Trophoblast cell (in vitro differentiated cells and primary cell): ENCODE measurements around the gene CFAP46.
A peak's percentile ranks its signal among the peaks of the same experiment; 100 is the strongest.

ENCODE experiments used
- DNase-seq, 2 donors: peaks; one replicate each; pipeline ENCODE4 v3.0.0-alpha.2; 2016
- H2AFZ ChIP-seq: 2 replicates; pipeline ENCODE4 v1.6.1; 2013; ENCODE audit warnings: low read length, moderate library complexity, mild to moderate bottlenecking; ENCODE audit not compliant: insufficient read depth, poor library complexity
- H2AK5ac ChIP-seq: 2 replicates; pipeline ENCODE4 v1.6.1; 2013; ENCODE audit warnings: mild to moderate bottlenecking, low read length
- H2BK120ac ChIP-seq: 2 replicates; pipeline ENCODE4 v1.6.1; 2013; ENCODE audit warnings: low read length, mild to moderate bottlenecking, moderate library complexity; ENCODE audit not compliant: insufficient read depth, poor library complexity
- H2BK12ac ChIP-seq: 2 replicates; pipeline ENCODE4 v1.6.1; 2013; ENCODE audit warnings: mild to moderate bottlenecking, low read length, moderate library complexity
- H2BK5ac ChIP-seq: 2 replicates; pipeline ENCODE4 v1.6.1; 2013; ENCODE audit warnings: low read length, low read depth, moderate library complexity, mild to moderate bottlenecking; ENCODE audit not compliant: poor library complexity
- H3K14ac ChIP-seq: 2 replicates; pipeline ENCODE4 v1.6.1; 2013; ENCODE audit warnings: mild to moderate bottlenecking, low read length
- H3K18ac ChIP-seq: 2 replicates; pipeline ENCODE4 v1.6.1; 2013; ENCODE audit warnings: mild to moderate bottlenecking, low read length
- H3K23ac ChIP-seq: 2 replicates; pipeline ENCODE4 v1.6.1; 2013; ENCODE audit warnings: low read length
- H3K27ac ChIP-seq: 2 replicates; pipeline ENCODE4 v1.5.1; 2013; ENCODE audit warnings: low read depth, mild to moderate bottlenecking, inconsistent platforms, low read length, moderate library complexity
- H3K27me3 ChIP-seq: 2 replicates; pipeline ENCODE4 v1.6.1; 2013; ENCODE audit warnings: inconsistent platforms, mild to moderate bottlenecking, low read length, moderate library complexity; ENCODE audit not compliant: insufficient read depth
- H3K36me3 ChIP-seq, 2 experiments: 1 replicate in 1 of 2; 2 replicates in 1 of 2; pipeline ENCODE4 v1.6.1; 2013; ENCODE audit warnings: low read length in 2 of 2, mild to moderate bottlenecking in 2 of 2, moderate library complexity in 1 of 2; ENCODE audit not compliant: insufficient read depth in 2 of 2, control insufficient read depth in 1 of 2
- H3K4ac ChIP-seq: 2 replicates; pipeline ENCODE4 v1.6.1; 2013; ENCODE audit warnings: low read depth, mild to moderate bottlenecking, low read length, moderate library complexity
- H3K4me1 ChIP-seq, 2 experiments: 1 replicate in 1 of 2; 2 replicates in 1 of 2; pipeline ENCODE4 v1.6.1; 2013; ENCODE audit warnings: low read length in 2 of 2, mild to moderate bottlenecking in 2 of 2, moderate library complexity in 1 of 2; ENCODE audit not compliant: insufficient read depth in 2 of 2, control insufficient read depth in 1 of 2
- H3K4me2 ChIP-seq: 2 replicates; pipeline ENCODE4 v1.6.1; 2013; ENCODE audit warnings: inconsistent platforms, mild to moderate bottlenecking, low read length, moderate library complexity
- H3K4me3 ChIP-seq: 2 replicates; pipeline ENCODE4 v1.5.1; 2013; ENCODE audit warnings: mild to moderate bottlenecking, low read depth, low read length, inconsistent platforms
- H3K79me1 ChIP-seq: one replicate; pipeline ENCODE4 v1.6.1; 2013; ENCODE audit warnings: low read length
- H3K79me2 ChIP-seq: 2 replicates; pipeline ENCODE4 v1.6.1; 2013; ENCODE audit warnings: low read length, mild to moderate bottlenecking; ENCODE audit not compliant: control insufficient read depth, insufficient read depth, poor library complexity
- H3K9ac ChIP-seq: 2 replicates; pipeline ENCODE4 v1.6.1; 2013; ENCODE audit warnings: mild to moderate bottlenecking, low read length
- H3K9me3 ChIP-seq: 2 replicates; pipeline ENCODE4 v1.6.1; 2013; ENCODE audit warnings: low read depth, mild to moderate bottlenecking, control low read depth, inconsistent platforms, low read length; ENCODE audit not compliant: insufficient read depth
- H4K12ac ChIP-seq: 2 replicates; pipeline ENCODE4 v1.6.1; 2013; ENCODE audit warnings: low read depth, mild to moderate bottlenecking, low read length, moderate library complexity
- H4K8ac ChIP-seq: 2 replicates; pipeline ENCODE4 v1.6.1; 2013; ENCODE audit warnings: low read depth, mild to moderate bottlenecking, low read length, moderate library complexity
- H4K91ac ChIP-seq: one replicate; pipeline ENCODE4 v1.6.1; 2013; ENCODE audit warnings: low read depth, mild to moderate bottlenecking, low read length, moderate library complexity
- WGBS: extraction: QIAGEN DNeasy Blood & Tissue Kit; methylation state at CpG from one replicate; pipeline ENCODE4 v1.1.7; 2013; ENCODE audit warnings: missing lambda C conversion rate; ENCODE audit not compliant: insufficient read length, insufficient coverage; ENCODE audit errors: extremely low coverage; 5-methylcytosine and 5-hydroxymethylcytosine counted together

The CFAP46 gene

GRCh38 chr10:132901351-132901750 lies 41.0 kb downstream of the CFAP46 start:
- Histone ChIP-seq H3K79me1 (no peaks in the 10 kb centered on the region), H4K12ac (no peak overlapping the region), H3K23ac (no peak overlapping the region), H3K4me3 (peak overlapping the region; percentile 3), H3K36me3 (no peaks in the 10 kb centered on the region), H2BK12ac (no peak overlapping the region), H3K4me1 (no peaks in the 10 kb centered on the region), H3K79me2 (no peaks in the 10 kb centered on the region), H3K18ac (no peak overlapping the region), H2AFZ (no peak overlapping the region), H2BK120ac (no peak overlapping the region), H2AK5ac (no peak overlapping the region), H3K9ac (no peak overlapping the region), H4K8ac (no peak overlapping the region), H3K9me3 (peaks cover 11% of the 10 kb centered on the region), H4K91ac (no peak overlapping the region), H3K4me2 (no peak overlapping the region), H3K14ac (no peak overlapping the region), H2BK5ac (no peak overlapping the region), H3K4ac (no peak overlapping the region), H3K27ac (no peak overlapping the region), H3K27me3 (no peaks in the 10 kb centered on the region)
- no CpG with 5 or more reads among the region's 7 CpGs for WGBS
- DNase-seq: no peak

GRCh38 chr10:132900211-132900756 lies 42.1 kb downstream of the CFAP46 start:
- no peak overlapping the region for H2BK12ac ChIP-seq
- no peak overlapping the region for H4K8ac ChIP-seq
- H4K91ac ChIP-seq: no peak overlapping the region
- no peaks in the 10 kb centered on the region for H3K27me3 ChIP-seq
- H3K79me2 ChIP-seq: no peaks in the 10 kb centered on the region
- H3K4ac ChIP-seq: no peak overlapping the region
- H3K79me1 ChIP-seq: no peaks in the 10 kb centered on the region
- no peak overlapping the region for H3K9ac ChIP-seq
- H3K36me3 ChIP-seq: no peaks in the 10 kb centered on the region
- no peak overlapping the region for H3K18ac ChIP-seq
- no peak overlapping the region for H4K12ac ChIP-seq
- no peak for DNase-seq
- no peak overlapping the region for H3K27ac ChIP-seq
- no peak overlapping the region for H3K4me3 ChIP-seq
- no peak overlapping the region for H3K14ac ChIP-seq
- no peak overlapping the region for H2AK5ac ChIP-seq
- no peak overlapping the region for H3K4me2 ChIP-seq
- H3K4me1 ChIP-seq: no peaks in the 10 kb centered on the region
- no peak overlapping the region for H2AFZ ChIP-seq
- no peak overlapping the region for H2BK5ac ChIP-seq
- peaks cover 14% of the 10 kb centered on the region for H3K9me3 ChIP-seq
- no peak overlapping the region for H2BK120ac ChIP-seq
- H3K23ac ChIP-seq: no peak overlapping the region
- no CpG with 5 or more reads among the region's 14 CpGs for WGBS

GRCh38 chr10:132899751-132900065 lies 42.7 kb downstream of the CFAP46 start:
- peaks cover 12% of the 10 kb centered on the region for H3K9me3 ChIP-seq
- H3K14ac ChIP-seq: no peak overlapping the region
- no peak overlapping the region for H2BK120ac ChIP-seq
- no peak overlapping the region for H2BK12ac ChIP-seq
- no peak for DNase-seq
- no peak overlapping the region for H4K12ac ChIP-seq
- WGBS: no CpG with 5 or more reads among the region's 7 CpGs
- H3K9ac ChIP-seq: no peak overlapping the region
- H3K27ac ChIP-seq: no peak overlapping the region
- no peak overlapping the region for H4K91ac ChIP-seq
- no peak overlapping the region for H2AK5ac ChIP-seq
- no peak overlapping the region for H3K4me3 ChIP-seq
- H3K27me3 ChIP-seq: no peaks in the 10 kb centered on the region
- no peak overlapping the region for H3K4me2 ChIP-seq
- no peaks in the 10 kb centered on the region for H3K79me1 ChIP-seq
- H2AFZ ChIP-seq: no peak overlapping the region
- no peak overlapping the region for H3K4ac ChIP-seq
- no peak overlapping the region for H4K8ac ChIP-seq
- H3K18ac ChIP-seq: no peak overlapping the region
- H3K79me2 ChIP-seq: no peaks in the 10 kb centered on the region
- no peak overlapping the region for H2BK5ac ChIP-seq
- no peaks in the 10 kb centered on the region for H3K4me1 ChIP-seq
- no peak overlapping the region for H3K23ac ChIP-seq
- H3K36me3 ChIP-seq: no peaks in the 10 kb centered on the region

GRCh38 chr10:132899054-132899750 lies 43.2 kb downstream of the CFAP46 start:
- H2AFZ ChIP-seq: no peak overlapping the region
- H3K36me3 ChIP-seq: no peaks in the 10 kb centered on the region
- no peak overlapping the region for H3K4me3 ChIP-seq
- no peak overlapping the region for H3K4ac ChIP-seq
- H4K8ac ChIP-seq: no peak overlapping the region
- H4K12ac ChIP-seq: no peak overlapping the region
- H2BK12ac ChIP-seq: no peak overlapping the region
- H2AK5ac ChIP-seq: no peak overlapping the region
- no peak overlapping the region for H3K23ac ChIP-seq
- WGBS: no CpG with 5 or more reads among the region's 30 CpGs
- DNase-seq: no peak
- H3K9ac ChIP-seq: no peak overlapping the region
- H3K9me3 ChIP-seq: peaks cover 11% of the 10 kb centered on the region
- H3K27ac ChIP-seq: no peak overlapping the region
- H3K27me3 ChIP-seq: no peaks in the 10 kb centered on the region
- no peak overlapping the region for H3K18ac ChIP-seq
- no peak overlapping the region for H3K4me2 ChIP-seq
- no peak overlapping the region for H3K14ac ChIP-seq
- no peaks in the 10 kb centered on the region for H3K79me2 ChIP-seq
- no peak overlapping the region for H4K91ac ChIP-seq
- H2BK120ac ChIP-seq: no peak overlapping the region
- H3K4me1 ChIP-seq: no peaks in the 10 kb centered on the region
- H2BK5ac ChIP-seq: no peak overlapping the region
- no peaks in the 10 kb centered on the region for H3K79me1 ChIP-seq
